HUDEP-2 (cell line): ENCODE measurements around the gene TIAL1.
"Not testable (repeated sequence)": the region's sequence is repeated elsewhere in the genome, so short reads cannot be mapped to it uniquely, and the experiment has no call there.

Source experiments
- DNase-seq, 76 experiments: peaks; one replicate each; lab custom pipeline; 2025; ENCODE audit not compliant: unreplicated experiment in 76 of 76; lab: John Stamatoyannopoulos, UW

The TIAL1 gene

GRCh38 chr10:119556081-119556480 is 40.7 kb downstream of the TIAL1 start:
- DNase-seq: not testable (repeated sequence)

GRCh38 chr10:119555178-119555784 is 41.5 kb downstream of the TIAL1 start:
- peak in 7 of 76 experiments; percentile 7 to 24 (median 9) for DNase-seq

GRCh38 chr10:119550827-119551226 is 45.9 kb downstream of the TIAL1 start:
- DNase-seq: no peak

- no peak for DNase-seq
Measured at GRCh38 chr10:119549247-119549999, 47.3 kb downstream of the TIAL1 start.

GRCh38 chr10:119546009-119546408 is 50.8 kb downstream of the TIAL1 start:
- no peak for DNase-seq

- DNase-seq: no peak
Measured at GRCh38 chr10:119545310-119545709, 51.5 kb downstream of the TIAL1 start.

GRCh38 chr10:119543814-119544642 is 52.7 kb downstream of the TIAL1 start:
- no peak for DNase-seq

GRCh38 chr10:119542988-119543813 is 53.6 kb downstream of the TIAL1 start:
- peak in 65 of 76 experiments; percentile 12 to 88 (median 57) for DNase-seq

GRCh38 chr10:119542357-119542987 is 54.3 kb downstream of the TIAL1 start, which contains the start of gene RGS10:
Gene RGS10, minus strand, starts transcription at chr10:119542719. Its CDS starts 81 bp downstream, at chr10:119542638.
- peak in 72 of 76 experiments; percentile 15 to 88 (median 74) for DNase-seq

- peak in 1 of 76 experiments; percentile 37 for DNase-seq
Measured at GRCh38 chr10:119541459-119542356, 55.1 kb downstream of the TIAL1 start.

GRCh38 chr10:119541046-119541445 is 55.7 kb downstream of the TIAL1 start:
- no peak for DNase-seq

- DNase-seq: no peak
Measured at GRCh38 chr10:119540038-119540437, 56.7 kb downstream of the TIAL1 start.

- DNase-seq: peak in 1 of 76 experiments; percentile 38
Measured at GRCh38 chr10:119539359-119539825, 57.4 kb downstream of the TIAL1 start.

GRCh38 chr10:119538632-119539358 is 58.0 kb downstream of the TIAL1 start:
- DNase-seq: peak in 69 of 76 experiments; percentile 9 to 76 (median 53)

GRCh38 chr10:119537953-119538630 is 58.7 kb downstream of the TIAL1 start:
- DNase-seq: no peak

GRCh38 chr10:119536508-119537025 is 60.2 kb downstream of the TIAL1 start:
- no peak for DNase-seq

GRCh38 chr10:119535837-119536507 is 60.8 kb downstream of the TIAL1 start:
- no peak for DNase-seq
